Measurements from ENCODE around the gene DHFR2.

GRCh38 chr3:94110854-94111253 is 48.1 kb upstream of the DHFR2 start:
- TF ChIP-seq CTCF (IDR thresholded peaks at IDR 0.05): no peak
- TF ChIP-seq EP300 (IDR thresholded peaks at IDR 0.05; ENCODE audit: low read depth): no peak
